Measurements from ENCODE around the gene HMGCR.

The HMGCR gene

GRCh38 chr5:75341934-75342333, 4.9 kb downstream of the HMGCR start:
- no peak for DNase-seq

DNA sequence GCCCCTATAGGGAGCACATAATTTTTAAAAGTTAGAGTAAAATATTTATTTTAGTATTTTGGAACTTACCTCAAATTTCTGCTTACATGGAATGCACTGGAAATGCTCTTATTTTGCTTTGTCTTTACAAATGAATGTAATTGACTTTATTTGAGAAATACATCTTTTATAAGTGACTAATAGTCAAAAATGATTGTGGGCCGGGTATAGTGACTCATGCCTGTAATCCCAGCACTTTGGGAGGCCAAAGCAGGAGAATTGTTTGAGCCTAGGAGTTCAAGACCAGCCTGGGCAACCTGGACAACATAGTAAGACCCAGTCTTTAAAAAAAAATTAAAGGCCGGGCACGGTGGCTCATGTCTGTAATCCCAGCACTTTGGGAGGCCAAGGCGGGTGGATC, 5.8 kb downstream of the HMGCR start:
- no peak for DNase-seq

DNA sequence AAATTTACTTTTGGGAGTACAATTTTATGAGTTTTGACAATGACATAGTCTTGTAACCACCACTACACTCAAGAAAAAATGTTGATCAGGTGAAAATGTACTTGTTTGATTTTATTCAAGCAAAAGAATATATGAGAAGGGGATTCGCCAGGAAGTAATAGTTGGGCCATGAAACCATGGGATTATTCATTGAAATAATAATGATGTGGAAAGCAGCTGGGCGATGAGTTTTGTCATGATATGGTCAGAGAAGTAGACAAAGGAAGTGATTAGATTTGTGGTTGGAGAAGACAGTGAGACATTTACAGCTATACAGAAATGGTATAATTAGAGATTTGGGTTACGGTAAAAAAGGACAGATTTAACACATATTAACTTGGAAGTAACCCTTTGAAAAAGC, 11.2 kb downstream of the HMGCR start:
- DNase-seq = no peak

GRCh38 chr5:75349663-75350062, 12.6 kb downstream of the HMGCR start:
- no peak for DNase-seq

DNA sequence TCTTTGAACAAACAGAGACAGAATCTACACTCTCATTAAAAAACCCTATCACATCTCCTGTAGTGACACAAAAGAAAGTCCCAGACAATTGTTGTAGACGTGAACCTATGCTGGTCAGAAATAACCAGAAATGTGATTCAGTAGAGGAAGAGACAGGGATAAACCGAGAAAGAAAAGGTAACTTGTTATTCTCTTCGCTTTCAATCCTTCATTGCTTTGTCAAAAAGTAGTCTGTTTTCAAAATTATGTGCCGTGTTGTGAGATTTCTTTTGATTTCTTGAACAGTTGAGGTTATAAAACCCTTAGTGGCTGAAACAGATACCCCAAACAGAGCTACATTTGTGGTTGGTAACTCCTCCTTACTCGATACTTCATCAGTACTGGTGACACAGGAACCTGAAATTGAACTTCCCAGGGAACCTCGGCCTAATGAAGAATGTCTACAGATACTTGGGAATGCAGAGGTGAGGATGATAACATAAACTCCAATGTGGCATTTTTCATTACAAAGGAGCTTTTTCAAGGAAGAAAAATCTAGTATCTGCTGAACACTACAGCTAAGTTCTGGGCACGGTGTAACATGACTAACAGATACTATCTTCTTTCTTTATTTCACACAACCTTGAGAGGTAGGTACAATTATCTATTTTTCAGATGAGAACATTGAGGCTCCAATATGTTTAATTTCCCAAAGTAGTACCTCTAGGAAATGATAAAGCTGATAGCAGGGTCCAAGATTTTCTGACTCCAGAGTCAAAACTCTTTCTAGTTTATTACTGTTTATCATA, 14.3 kb downstream of the HMGCR start:
- no peak for DNase-seq

- DNase-seq = no peak
Measured at GRCh38 chr5:75355236-75355635, 18.2 kb downstream of the HMGCR start.

DNA sequence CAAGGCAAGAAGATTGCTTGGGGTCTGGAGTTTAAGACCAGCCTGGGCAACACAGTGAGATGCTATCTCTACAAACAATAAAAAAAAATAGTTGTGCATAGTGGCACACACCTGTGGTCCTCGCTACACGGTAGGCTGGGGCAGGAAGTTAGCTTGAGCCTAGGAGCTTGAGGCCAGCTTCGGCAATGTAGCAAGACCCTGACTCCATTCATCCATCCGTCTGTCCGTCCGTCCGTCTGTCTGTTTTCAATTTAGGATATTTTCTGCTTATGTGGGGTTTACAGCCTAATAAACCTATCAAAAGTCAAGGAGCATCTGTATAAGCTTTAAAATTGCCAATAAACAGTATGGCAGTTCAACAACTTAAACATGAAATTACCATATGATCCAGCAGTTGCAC, 19.7 kb downstream of the HMGCR start:
- DNase-seq = no peak

DNA sequence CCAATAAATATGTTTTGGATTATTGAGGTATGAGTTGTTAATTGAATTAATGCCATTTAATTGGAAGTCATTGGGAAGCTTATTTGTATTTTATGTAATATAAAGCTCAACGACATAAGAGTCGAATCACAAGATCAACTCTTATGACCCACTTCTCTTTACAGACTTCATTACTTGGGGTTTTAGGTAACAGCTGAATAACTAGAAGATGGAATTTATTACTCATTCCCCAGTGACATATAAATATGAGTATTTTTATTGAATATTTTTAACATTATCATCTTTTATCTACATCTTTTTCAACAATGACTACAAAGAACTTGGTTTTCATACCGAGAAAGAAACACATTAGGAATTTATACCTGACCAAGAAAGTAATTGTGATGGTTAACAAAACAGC, 21.1 kb downstream of the HMGCR start:
- DNase-seq = no peak

GRCh38 chr5:75361310-75361709, 24.3 kb downstream of the HMGCR start:
- no peak for DNase-seq

DNA sequence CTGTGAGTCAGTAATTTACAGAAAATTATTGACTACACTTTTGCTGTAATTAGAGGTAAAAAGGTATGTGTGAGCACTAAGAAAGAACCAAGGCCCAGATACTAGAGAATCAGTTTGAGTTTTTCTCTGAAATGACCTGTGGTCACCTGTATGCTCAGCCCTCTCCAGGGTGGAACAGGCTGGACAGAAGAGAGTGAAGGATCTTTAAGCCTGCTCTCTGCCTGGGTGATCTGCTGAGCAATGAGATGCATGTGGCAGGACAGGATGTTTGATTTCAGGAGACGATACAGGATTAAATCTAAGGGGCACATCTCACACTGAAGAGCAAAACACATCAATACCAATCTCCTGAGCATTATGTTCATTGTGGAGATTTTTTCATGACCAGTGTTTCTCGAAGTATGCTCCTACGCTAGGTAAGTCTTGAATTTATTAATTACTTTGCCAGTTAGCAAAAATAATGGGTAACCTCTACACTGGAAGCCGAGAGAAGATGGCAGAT, 25.5 kb downstream of the HMGCR start:
- no peak for DNase-seq

- DNase-seq = no peak
Measured at GRCh38 chr5:75363111-75363510, 26.1 kb downstream of the HMGCR start.

DNA sequence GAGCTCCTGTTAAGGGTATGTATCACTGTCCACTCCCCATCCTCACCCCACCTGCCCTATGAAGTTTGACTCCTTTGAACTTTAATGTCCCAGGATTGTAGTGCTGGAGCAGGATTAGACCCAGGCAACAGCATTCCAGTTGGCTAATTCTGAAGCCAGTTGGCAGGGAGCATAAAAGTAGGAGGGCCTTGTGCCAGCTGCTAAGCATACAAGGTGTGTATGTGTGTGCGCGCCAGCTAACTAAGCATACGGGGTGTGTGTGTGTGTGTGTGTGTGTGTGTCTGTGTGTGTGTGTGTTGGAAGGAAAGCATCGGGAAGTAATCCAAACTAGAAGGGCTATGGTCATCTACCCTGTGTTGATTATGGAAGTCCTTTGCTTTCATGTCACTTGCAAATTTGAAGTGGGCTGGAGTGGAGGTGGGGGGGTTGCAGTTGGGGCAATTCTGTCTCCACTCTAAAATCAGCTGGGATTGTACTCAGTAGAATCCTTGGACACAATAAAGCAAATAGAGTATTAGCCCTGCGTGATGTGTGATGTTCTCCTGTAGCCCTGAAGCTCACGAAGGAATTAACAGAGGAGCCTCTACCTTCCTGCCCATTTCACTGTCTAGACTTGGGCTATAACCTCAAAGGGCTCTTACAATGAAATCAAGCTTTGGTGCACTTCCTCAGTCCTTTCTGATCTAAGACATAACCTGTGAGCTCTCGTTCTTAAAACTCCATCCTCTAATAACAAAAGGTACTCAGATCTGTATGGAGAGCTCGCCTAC, 26.9 kb downstream of the HMGCR start:
- no peak for DNase-seq

GRCh38 chr5:75364571-75365280, 27.7 kb downstream of the HMGCR start:
- no peak for DNase-seq

GRCh38 chr5:75365740-75366139, 28.7 kb downstream of the HMGCR start:
- DNase-seq = no peak

GRCh38 chr5:75366787-75367186, 29.8 kb downstream of the HMGCR start:
- no peak for DNase-seq

DNA sequence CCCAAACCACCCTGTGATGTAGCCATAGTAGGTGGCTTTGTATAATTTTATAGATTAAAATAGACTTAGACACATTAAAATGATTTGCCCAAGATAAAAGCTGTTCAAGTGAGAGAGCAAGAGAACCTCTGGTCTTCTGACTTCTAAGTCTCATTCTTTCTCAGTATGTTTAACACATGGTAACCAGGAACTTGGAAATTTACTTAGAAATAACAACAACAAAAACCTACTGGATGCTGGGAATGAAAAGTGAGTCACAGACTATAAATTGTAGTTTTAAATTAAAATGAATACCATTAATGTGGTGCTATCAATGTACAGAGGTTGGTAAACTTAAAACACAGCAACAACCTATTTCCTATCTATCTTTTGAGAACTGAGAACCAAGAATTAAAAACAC, 30.4 kb downstream of the HMGCR start:
- no peak for DNase-seq

DNA sequence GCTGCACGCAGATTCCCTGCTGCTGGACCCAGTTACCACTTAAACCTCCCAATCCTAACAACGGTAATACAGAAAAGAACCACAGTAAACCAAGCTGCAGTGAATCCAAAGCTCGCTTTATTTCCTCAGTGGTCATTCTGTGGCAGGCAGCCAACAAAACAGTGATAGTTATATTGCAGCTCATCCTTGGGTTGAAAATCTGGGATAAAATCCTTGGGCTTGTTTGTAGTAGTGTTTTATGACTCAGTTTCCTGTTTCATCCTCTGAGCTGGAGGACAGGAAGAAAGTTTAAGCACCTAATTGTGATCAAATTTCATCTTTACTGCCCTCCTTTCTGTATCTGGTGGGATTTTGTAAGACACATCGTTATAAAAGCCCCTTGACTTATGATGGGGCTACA, 31.4 kb downstream of the HMGCR start:
- no peak for DNase-seq

- DNase-seq = no peak
Measured at GRCh38 chr5:75373862-75374261, 36.8 kb downstream of the HMGCR start.

- DNase-seq = no peak
Measured at GRCh38 chr5:75374394-75374814, 37.4 kb downstream of the HMGCR start.

- DNase-seq = no peak
Measured at GRCh38 chr5:75375414-75375813, 38.4 kb downstream of the HMGCR start.

DNA sequence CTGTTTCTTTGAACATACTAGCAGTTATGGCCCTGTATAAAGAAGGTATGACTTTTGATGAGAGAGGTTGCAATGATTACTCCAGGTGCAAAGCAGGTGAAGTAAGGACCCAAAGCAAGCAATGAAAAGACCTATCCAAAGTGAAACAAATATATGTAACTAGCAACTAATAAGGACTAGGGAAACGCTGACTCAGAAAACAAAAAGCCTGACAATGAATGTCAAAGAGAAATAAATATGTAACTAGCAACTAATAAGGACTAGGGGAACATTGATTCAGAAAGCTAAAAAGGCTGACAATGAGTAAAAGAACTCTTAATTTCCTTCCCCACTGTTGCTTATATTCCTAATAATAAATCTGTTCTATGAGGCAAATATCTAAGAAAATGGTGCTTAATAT, 43.1 kb downstream of the HMGCR start:
- no peak for DNase-seq

- no peak for DNase-seq
Measured at GRCh38 chr5:75381456-75381855, 44.4 kb downstream of the HMGCR start.

- no peak for DNase-seq
Measured at GRCh38 chr5:75384218-75384617, 47.2 kb downstream of the HMGCR start.

DNA sequence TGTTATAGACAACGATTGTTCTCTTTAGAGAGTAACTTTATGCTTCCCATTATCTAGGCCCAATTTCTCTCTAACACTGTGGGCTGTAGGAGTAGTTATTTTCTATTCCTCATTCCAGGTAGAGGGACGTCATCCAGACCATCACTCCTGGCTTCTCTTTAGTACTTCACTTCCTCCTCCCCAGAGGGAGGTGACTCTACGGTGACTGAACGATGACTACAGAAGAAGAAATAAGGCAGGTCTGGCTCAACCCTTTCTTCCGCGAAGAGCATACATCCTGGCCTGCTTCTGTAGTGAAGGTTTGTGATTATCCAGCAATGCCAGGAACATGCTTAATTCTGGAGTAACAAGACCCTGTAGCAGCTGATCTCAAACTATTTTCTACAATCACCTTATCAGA, 50.8 kb downstream of the HMGCR start:
- DNase-seq = no peak
